Lower lobe of right lung (tissue), 2 donors: ENCODE results near the gene PARN. TPM values are rescaled to one million over a fixed set of nuclear protein-coding genes. Genes with fewer than 3 reads are reported as not detected.

ENCODE experiments used
- ATAC-seq, 2 donors: fragments of 200-7000 bp; cut with Tn5 transposase; one replicate each; pipeline ENCODE4 v1.9.1; 2020 to 2022; ENCODE audit warnings: mild to moderate bottlenecking in 2 of 2, moderate library complexity in 2 of 2
- DNase-seq: peaks from one replicate; pipeline ENCODE4 v3.0.0-alpha.2; 2020
- H3K27ac ChIP-seq: fragments of 200-600 bp; one replicate; pipeline ENCODE4 v1.8.0; 2022
- H3K27me3 ChIP-seq: fragments of 200-600 bp; one replicate; pipeline ENCODE4 v1.8.0; 2022; ENCODE audit warnings: low read depth
- H3K36me3 ChIP-seq: fragments of 200-600 bp; one replicate; pipeline ENCODE4 v1.8.0; 2022; ENCODE audit warnings: mild to moderate bottlenecking
- H3K4me1 ChIP-seq: fragments of 200-600 bp; one replicate; pipeline ENCODE4 v1.8.0; 2022
- H3K4me3 ChIP-seq: fragments of 200-600 bp; one replicate; pipeline ENCODE4 v1.8.0; 2022; ENCODE audit warnings: mild to moderate bottlenecking
- H3K9me3 ChIP-seq: fragments of 200-600 bp; one replicate; pipeline ENCODE4 v1.8.0; 2022
- intact Hi-C: fragments of 100-400 bp; cut with DNase I; formaldehyde crosslinking; loops from one replicate; pipeline ENCODE4 v1.11.0; 2022
- total RNA-seq: library from RNA; stranded (reverse); fragmentation: NEBNext Ultra II Directional; extraction: Animal tissue kit (Norgen Biotek cat#: 25700); gene quantifications from one replicate; pipeline ENCODE4 v1.2.1, GENCODE V29; 2021
- TF ChIP-seq, protein P1 (sequence below): fragments of 200-600 bp; IDR thresholded peaks from one replicate; pipeline ENCODE4 v1.8.0; 2022; ENCODE audit warnings: antibody characterized with exemption, mild to moderate bottlenecking
- donor health status: DM: no; HTN: yes; CAD: no; lungs with severe emphysema.

Gene PARN
- total RNA-seq, 1 donor from 2014 or later: 35.7 TPM

DNA sequence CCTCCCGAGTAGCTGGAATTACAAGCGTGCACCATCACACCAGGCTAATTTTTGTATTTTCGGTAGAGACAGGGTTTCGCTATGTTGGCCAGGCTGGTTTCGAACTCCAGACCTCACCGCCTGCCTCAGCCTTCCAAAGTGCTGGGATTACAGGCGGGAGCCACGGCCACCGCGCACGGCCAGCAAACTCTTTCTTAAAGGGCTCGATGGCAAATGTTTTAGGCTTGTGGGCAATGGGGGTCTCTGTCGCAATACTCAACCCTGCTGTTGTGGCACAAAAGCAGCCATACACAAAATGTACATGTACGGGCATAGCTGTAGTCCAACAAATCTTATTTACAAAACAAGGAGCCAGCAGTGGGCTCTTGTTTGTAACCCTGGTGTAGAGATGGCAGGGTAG lies 18.4 kb downstream of the PARN start:
- DNase-seq (no peak), ATAC-seq (no peak)
- Histone ChIP-seq H3K27ac (no peak overlapping the region), H3K9me3 (no peaks in the 10 kb centered on the region), H3K4me3 (no peak overlapping the region), H3K36me3 (peaks cover 97% of the 10 kb centered on the region), H3K4me1 (no peaks in the 10 kb centered on the region), H3K27me3 (no peaks in the 10 kb centered on the region)
- TF ChIP-seq, protein P1, sequence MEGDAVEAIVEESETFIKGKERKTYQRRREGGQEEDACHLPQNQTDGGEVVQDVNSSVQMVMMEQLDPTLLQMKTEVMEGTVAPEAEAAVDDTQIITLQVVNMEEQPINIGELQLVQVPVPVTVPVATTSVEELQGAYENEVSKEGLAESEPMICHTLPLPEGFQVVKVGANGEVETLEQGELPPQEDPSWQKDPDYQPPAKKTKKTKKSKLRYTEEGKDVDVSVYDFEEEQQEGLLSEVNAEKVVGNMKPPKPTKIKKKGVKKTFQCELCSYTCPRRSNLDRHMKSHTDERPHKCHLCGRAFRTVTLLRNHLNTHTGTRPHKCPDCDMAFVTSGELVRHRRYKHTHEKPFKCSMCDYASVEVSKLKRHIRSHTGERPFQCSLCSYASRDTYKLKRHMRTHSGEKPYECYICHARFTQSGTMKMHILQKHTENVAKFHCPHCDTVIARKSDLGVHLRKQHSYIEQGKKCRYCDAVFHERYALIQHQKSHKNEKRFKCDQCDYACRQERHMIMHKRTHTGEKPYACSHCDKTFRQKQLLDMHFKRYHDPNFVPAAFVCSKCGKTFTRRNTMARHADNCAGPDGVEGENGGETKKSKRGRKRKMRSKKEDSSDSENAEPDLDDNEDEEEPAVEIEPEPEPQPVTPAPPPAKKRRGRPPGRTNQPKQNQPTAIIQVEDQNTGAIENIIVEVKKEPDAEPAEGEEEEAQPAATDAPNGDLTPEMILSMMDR: no peak
- intact Hi-C loops: no loop called here

DNA sequence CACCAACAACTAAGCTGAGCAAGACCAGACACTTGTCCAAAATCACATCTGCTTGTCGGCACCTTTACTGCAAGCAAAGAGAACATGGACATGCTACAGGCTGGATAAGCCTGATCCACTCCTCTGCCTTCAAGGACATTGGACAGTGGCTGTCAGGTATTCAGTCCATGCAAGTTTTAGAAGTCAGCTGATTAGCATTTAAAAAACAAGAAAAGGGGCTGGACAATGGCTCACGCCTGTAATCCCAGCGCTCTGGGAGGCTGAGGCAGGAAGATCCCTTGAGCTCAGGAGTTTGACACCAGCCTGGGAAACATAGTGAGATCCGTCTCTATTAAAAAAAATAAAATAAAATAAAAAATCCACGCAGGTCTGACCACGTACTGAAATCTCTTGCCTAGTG lies 20.3 kb downstream of the PARN start:
- intact Hi-C loops: no loop called here
- no peak overlapping the region for H3K4me3 ChIP-seq
- no peaks in the 10 kb centered on the region for H3K4me1 ChIP-seq
- H3K9me3 ChIP-seq: no peaks in the 10 kb centered on the region
- TF ChIP-seq, protein P1: no peak
- peaks cover 97% of the 10 kb centered on the region for H3K36me3 ChIP-seq
- no peak for DNase-seq
- H3K27me3 ChIP-seq: no peaks in the 10 kb centered on the region
- no peak for ATAC-seq
- no peak overlapping the region for H3K27ac ChIP-seq

- H3K4me1 ChIP-seq: no peaks in the 10 kb centered on the region
- intact Hi-C loops: no loop called here
- no peaks in the 10 kb centered on the region for H3K9me3 ChIP-seq
- no peaks in the 10 kb centered on the region for H3K27me3 ChIP-seq
- TF ChIP-seq, protein P1: no peak
- H3K27ac ChIP-seq: no peak overlapping the region
- H3K36me3 ChIP-seq: peaks cover 98% of the 10 kb centered on the region
- DNase-seq: no peak
- H3K4me3 ChIP-seq: no peak overlapping the region
- no peak for ATAC-seq
Observed at GRCh38 chr16:14608604-14609003, 21.5 kb downstream of the PARN start.

DNA sequence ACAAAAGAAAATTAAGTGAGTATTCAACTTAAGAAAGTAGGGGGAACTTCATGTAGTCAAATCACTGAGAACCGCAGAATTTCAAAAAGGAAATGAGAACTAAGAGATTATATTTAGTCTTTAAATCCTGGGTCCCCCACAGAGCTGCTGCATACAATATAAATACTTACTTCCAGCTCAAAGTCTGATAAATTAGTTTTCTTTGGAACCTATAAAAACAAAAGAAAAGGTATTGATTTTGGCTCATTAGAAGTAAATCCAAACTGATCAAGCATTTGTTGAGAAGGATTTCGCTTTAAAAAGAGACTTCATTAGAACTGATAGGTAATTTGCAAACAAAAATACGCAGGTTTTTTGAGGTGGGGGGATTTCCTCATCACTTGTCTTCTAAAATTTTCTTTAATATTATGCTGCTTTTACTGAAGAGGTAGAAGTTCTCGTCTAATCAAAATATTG lies 21.9 kb downstream of the PARN start:
- Histone ChIP-seq H3K36me3 (peaks cover 98% of the 10 kb centered on the region), H3K4me1 (no peaks in the 10 kb centered on the region), H3K27ac (no peak overlapping the region), H3K4me3 (no peak overlapping the region), H3K27me3 (no peaks in the 10 kb centered on the region), H3K9me3 (no peaks in the 10 kb centered on the region)
- TF ChIP-seq, protein P1: no peak
- intact Hi-C loops: no loop called here
- DNase-seq (no peak), ATAC-seq (no peak)

DNA sequence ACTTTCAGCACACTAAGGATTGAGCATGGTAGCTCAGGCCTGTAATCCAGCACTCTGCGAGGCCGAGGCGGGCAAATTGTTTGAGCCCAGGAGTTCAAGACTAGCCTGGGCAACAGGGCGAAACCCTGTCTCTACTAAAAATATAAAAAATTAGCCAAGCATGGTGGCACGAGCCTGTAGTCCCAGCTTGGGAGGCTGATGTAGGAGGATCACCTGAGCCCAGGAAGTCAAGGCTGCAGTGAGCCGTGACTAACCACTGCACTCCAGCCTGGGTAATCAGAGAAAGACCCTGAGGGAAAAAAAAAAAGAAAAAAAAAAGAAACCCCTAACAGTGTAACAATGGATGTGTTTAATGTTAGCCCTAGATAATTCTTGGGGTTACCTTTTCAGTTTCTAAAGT lies 24.0 kb downstream of the PARN start:
- ATAC-seq (no peak), DNase-seq (no peak)
- intact Hi-C loops: no loop called here
- TF ChIP-seq, protein P1: no peak
- Histone ChIP-seq H3K27ac (no peak overlapping the region), H3K9me3 (no peaks in the 10 kb centered on the region), H3K4me1 (no peaks in the 10 kb centered on the region), H3K36me3 (peaks cover 100% of the 10 kb centered on the region), H3K4me3 (no peak overlapping the region), H3K27me3 (no peaks in the 10 kb centered on the region)
